ENCODE data around the gene NPIPB12.
"Not testable (repeated sequence)": the region's sequence is repeated elsewhere in the genome, so short reads cannot be mapped to it uniquely, and the experiment has no call there.

- not testable (repeated sequence) for TF ChIP-seq CTCF (IDR thresholded peaks at IDR 0.05; ENCODE audit: poor library complexity); EZH2 (IDR thresholded peaks at IDR 0.05; ENCODE audit: borderline replicate concordance)
Measured at GRCh38 chr16:29506308-29506707, at the start of gene NPIPB12.
